Activated naive CD8-positive, alpha-beta T cell treated with anti-CD3 and anti-CD28 coated beads for 36 hours (primary cell): ENCODE results near the gene ULK4. TPM values are rescaled to one million over a fixed set of nuclear protein-coding genes. Genes with fewer than 3 reads are reported as not detected.
"Not testable (repeated sequence)": the region's sequence is repeated elsewhere in the genome, so short reads cannot be mapped to it uniquely, and the experiment has no call there.

Experiments used
- DNase-seq: peaks from one replicate; pipeline ENCODE4 v3.0.0; 2021
- H3K27ac Mint-ChIP-seq: one replicate; pipeline ENCODE4 v1.8.0; 2022; ENCODE audit warnings: mild to moderate bottlenecking, moderate library complexity, mixed read lengths
- H3K27me3 Mint-ChIP-seq: one replicate; pipeline ENCODE4 v1.8.0; 2022; ENCODE audit warnings: mild to moderate bottlenecking, mixed read lengths
- H3K36me3 Mint-ChIP-seq: one replicate; pipeline ENCODE4 v1.8.0; 2021; ENCODE audit warnings: mild to moderate bottlenecking, mixed read lengths
- H3K4me1 Mint-ChIP-seq: one replicate; pipeline ENCODE4 v1.8.0; 2021; ENCODE audit warnings: mixed read lengths
- H3K4me3 Mint-ChIP-seq: one replicate; pipeline ENCODE4 v1.8.0; 2022; ENCODE audit warnings: mild to moderate bottlenecking, moderate library complexity, mixed read lengths
- H3K9me3 Mint-ChIP-seq: one replicate; pipeline ENCODE4 v1.8.0; 2022; ENCODE audit warnings: mixed read lengths
- total RNA-seq, 2 experiments: library from RNA; stranded (reverse); gene quantifications; one replicate each; pipeline ENCODE4 v1.2.3, GENCODE V29; 2021

ULK4 gene
- 10 to 100 TPM in 1 of 2 experiments, 1 to 10 TPM in 1; 9.8 to 10.3 TPM for total RNA-seq

DNA sequence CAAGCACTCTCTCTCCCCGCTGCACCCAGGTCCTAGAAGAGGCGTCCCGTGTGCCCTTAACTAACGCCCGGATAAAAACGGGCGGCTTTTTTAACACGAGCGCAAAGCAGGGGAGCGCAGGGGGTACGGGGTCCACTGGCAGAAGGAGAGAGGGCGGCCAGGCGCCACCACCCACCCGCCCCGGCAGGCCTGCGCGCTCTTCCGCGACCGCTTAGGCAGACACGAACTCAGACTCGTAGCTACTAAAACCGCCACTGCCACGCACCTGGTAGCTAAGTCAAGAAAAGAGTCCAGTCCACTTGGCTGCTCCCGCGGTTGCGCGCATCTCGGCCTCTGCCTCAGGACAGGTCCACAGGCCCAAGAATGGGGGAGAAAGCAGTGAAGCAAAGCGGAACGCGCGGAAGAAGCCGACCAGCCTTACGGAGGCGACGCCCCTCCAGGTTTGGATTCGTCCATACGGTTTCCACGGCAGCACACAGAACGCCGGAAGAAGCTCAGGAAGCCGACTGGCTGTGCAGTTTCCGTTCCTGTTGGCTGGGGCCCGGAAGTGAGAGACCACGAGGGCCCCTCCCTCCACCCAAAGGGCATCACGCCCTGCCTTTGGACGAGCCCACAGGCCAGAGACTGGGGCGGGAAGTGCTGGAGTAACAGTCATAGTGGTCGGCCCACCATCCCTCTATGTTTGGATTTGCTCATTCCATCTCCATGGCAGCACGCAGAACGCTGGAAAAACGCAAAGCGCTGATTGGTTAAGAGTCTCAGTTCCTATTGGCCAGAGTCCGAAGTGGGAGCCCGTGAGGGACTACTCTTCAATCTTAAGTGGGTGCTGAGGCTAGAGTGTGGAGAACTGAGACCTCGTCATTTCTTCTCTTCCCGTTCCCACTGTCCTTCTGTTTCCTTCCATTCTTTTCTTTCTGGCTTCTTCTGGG lies at the start of gene ULK4:
Gene ULK4, minus strand, starts transcription at position 353 of the 929 bp plus-strand sequence. CDS start 7,344 bp downstream, outside the sequence.
- no peaks in the 10 kb centered on the region for H3K27me3 Mint-ChIP-seq
- peak within 1 kb of the TSS; percentile 92 for H3K27ac Mint-ChIP-seq
- DNase-seq = peak; percentile 95
- no peaks in the 10 kb centered on the region for H3K36me3 Mint-ChIP-seq
- H3K4me3 Mint-ChIP-seq = peak within 1 kb of the TSS; percentile 99
- H3K9me3 Mint-ChIP-seq = no peaks in the 10 kb centered on the region
- H3K4me1 Mint-ChIP-seq = peaks cover 14% of the 10 kb centered on the region

DNA sequence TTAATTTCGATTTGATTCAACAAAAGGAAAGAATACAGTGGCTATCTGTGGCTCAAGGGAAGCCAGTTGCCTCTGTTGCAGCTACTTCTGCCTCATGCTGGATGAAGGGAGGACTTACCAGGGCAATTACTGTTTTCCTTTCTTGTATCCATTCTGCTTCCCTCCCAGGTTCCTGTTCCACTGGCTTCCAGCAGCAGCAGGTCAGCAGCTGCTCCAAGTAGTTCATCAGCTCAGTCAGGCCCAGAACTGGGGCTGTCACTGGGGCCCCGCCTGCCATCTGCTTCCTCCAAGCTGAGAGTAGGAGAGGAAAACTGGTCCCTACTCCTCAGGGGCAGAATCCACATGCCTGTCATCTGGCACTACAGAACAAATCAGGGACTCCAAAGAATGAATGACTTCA lies 48.6 kb upstream of the ULK4 start:
- H3K4me1 Mint-ChIP-seq = peaks cover 26% of the 10 kb centered on the region

DNA sequence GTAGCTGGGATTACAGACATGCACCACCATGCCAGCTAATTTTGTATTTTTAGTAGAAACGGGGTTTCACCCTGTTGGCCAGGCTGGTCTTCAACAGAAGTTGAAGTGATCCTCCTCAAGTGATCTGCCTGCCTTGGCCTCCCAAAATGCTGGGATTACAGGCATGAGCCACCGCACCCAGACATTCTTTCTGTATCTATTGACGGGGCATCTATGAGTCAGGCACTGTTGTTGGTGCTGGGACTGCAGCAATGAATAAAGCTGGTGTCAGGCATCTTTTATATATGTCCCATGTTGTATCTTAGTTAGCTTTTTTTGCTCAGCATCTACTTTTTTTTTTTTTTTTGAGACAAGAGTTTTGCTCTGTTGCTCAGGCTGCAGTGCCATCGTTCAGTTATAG lies 47.6 kb upstream of the ULK4 start:
- Mint-ChIP-seq H3K27me3 (no peaks in the 10 kb centered on the region), H3K4me3 (no peak overlapping the region), H3K4me1 (peaks cover 17% of the 10 kb centered on the region), H3K27ac (no peak overlapping the region), H3K9me3 (no peaks in the 10 kb centered on the region), H3K36me3 (peaks cover 3% of the 10 kb centered on the region)
- DNase-seq = no peak

More for the DNA sequence above, 48.6 kb upstream of the ULK4 start:
- Mint-ChIP-seq H3K27me3 (no peaks in the 10 kb centered on the region), H3K9me3 (no peaks in the 10 kb centered on the region), H3K4me3 (no peak overlapping the region), H3K36me3 (peaks cover 10% of the 10 kb centered on the region), H3K27ac (no peak overlapping the region)
- no peak for DNase-seq

DNA sequence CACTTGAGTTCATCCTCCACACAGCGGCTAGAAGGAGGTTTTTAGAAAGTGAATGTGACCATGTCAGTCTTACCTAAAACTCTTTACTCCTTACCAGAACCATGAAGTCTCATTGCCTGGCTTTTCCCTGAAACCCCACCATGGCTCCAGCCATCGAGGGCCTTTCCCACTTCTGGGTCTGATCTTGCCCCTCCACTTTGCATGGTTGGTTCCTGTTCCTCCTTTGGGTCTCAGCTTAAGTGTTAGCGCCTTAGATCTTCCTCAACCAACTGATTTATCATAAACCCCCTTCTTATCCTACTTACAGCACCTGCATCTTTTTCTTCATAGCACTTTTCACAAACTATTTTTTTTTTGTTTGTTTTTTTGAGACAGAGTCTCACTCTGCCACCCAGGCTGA lies 45.9 kb upstream of the ULK4 start:
- no peak for DNase-seq
- Mint-ChIP-seq H3K36me3 (no peaks in the 10 kb centered on the region), H3K27ac (no peak overlapping the region), H3K9me3 (no peaks in the 10 kb centered on the region), H3K4me1 (peaks cover 12% of the 10 kb centered on the region), H3K27me3 (no peaks in the 10 kb centered on the region), H3K4me3 (no peak overlapping the region)

DNA sequence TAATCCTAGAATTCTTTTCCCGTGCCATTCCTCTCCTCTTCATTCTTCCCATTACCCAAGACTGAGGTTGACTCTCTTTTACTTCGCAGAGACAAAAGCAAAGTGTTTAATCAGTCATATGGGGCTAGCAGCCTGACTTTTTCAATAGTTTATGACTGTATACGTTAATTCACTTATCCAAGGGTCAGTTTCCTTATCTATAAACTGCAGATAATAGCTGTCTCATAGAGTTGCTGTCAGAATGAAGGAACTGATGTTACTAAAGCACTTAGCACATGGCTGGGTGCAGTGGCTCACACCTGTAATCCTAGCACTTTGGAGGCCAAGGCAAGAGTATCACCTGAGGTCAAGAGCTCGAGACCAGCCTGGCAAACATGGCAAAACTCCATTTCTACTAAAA lies 43.5 kb upstream of the ULK4 start:
- no peak for DNase-seq
- H3K9me3 Mint-ChIP-seq = peaks cover 3% of the 10 kb centered on the region
- no peak overlapping the region for H3K4me3 Mint-ChIP-seq
- H3K27me3 Mint-ChIP-seq = no peaks in the 10 kb centered on the region
- no peaks in the 10 kb centered on the region for H3K36me3 Mint-ChIP-seq
- H3K4me1 Mint-ChIP-seq = no peaks in the 10 kb centered on the region
- H3K27ac Mint-ChIP-seq = no peak overlapping the region

DNA sequence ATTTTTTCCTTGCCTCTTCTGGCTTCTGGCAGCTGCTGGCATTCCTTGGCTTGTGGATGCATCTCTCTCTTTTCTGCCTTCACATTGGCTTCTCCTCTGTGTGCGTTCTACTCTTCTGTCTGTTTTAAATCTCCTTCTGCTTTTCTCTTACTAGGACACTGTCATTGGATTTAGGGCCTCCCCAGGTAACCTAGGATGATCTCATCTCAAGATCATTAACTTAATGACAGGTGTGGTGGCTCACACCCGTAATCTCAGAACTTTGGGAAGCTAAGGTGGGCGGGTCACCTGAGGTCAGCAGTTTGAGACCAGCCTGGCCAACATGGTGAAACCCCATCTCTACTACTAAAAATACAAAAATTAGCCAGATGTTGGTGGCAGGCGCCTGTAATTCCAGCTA lies 40.9 kb upstream of the ULK4 start:
- Mint-ChIP-seq H3K27me3 (no peaks in the 10 kb centered on the region), H3K27ac (no peak overlapping the region), H3K9me3 (peaks cover 3% of the 10 kb centered on the region), H3K4me1 (no peaks in the 10 kb centered on the region), H3K36me3 (no peaks in the 10 kb centered on the region), H3K4me3 (no peak overlapping the region)
- DNase-seq = no peak

DNA sequence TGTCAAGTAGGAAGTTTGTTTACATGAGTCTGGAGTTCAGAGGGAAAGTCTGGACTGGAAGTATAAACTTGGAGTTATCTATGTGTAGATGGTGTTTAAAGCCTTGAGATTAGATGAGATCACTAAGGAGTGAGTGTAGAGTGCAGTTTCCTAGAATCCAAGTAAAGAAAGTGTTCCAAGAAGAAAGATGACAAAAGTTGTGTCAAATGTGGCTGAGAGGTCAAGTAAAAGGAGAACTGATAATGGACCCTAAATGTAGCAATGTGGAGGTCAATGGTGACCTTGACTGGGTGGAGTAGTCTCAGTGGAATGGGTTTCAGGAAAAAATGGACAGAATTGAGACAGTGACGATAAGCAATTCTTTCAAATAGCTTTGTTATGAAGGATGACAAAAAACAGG lies 39.9 kb upstream of the ULK4 start:
- H3K27ac Mint-ChIP-seq = no peak overlapping the region

DNA sequence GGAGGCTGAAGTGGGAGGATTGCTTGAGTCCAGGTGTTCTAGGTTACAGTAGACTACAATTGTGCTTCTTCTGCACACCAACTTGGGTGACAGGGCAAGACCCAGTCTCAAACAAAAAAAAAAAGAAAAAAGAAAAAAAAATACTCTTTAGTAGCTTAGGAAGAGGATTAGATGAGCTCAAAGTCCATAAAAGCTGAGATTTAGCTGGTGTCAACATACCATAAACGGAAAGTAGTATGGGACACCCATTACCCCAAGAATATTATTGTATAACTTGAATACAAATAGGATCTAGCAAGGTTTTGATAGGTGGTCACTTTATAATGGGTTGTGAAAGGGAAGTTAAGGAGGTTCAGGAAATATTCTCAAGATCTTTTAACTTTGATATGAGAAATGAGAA lies 38.0 kb upstream of the ULK4 start:
- Mint-ChIP-seq H3K27ac (no peak overlapping the region), H3K4me1 (no peaks in the 10 kb centered on the region), H3K4me3 (no peak overlapping the region)

More for the DNA sequence above, 39.9 kb upstream of the ULK4 start:
- Mint-ChIP-seq H3K36me3 (no peaks in the 10 kb centered on the region), H3K9me3 (peaks cover 3% of the 10 kb centered on the region), H3K4me3 (no peak overlapping the region), H3K4me1 (no peaks in the 10 kb centered on the region), H3K27me3 (no peaks in the 10 kb centered on the region)
- no peak for DNase-seq

DNA sequence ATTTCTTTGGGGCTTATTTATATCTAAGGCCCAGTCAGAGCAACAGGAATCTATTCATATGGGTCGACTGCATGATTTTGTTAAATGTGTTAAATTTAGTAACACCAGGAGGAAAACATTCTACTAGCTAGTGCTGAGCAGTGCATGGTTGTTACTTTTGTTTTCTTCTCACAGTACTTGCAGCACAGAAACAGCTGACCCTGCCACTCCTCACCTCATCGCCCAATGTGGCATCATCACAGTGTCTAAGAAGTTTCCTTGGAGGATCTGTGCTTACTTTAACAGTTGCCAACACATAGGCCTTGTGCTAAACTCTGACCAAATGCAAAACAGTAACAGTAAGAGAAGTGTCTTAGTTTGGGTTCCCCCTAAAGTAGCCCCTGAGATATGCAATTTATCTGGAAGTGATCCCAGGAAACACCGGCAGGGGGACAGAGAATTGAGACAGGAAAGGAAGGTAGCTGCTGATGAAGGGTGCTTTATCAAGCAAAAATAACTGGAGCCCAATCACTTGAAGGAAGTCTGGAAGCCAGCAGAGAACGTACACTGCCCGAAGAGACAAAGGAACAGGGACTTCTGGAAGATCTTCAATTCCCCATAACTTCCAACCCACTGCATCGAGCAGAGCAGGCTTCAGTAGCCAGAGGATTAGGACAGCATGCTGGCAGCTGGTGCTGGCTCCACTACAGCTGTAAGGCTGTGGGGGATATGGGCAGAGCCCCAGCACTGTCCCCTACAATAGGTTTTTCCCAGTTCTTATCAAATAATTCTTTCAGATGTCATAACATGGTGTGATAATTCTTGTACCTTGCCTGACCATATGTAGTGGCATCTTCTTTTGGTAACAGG lies 36.0 kb upstream of the ULK4 start:
- H3K9me3 Mint-ChIP-seq = peaks cover 3% of the 10 kb centered on the region
- no peaks in the 10 kb centered on the region for H3K36me3 Mint-ChIP-seq
- DNase-seq = peak; percentile 3
- H3K4me1 Mint-ChIP-seq = no peaks in the 10 kb centered on the region
- H3K27ac Mint-ChIP-seq = no peak overlapping the region
- H3K27me3 Mint-ChIP-seq = no peaks in the 10 kb centered on the region
- no peak overlapping the region for H3K4me3 Mint-ChIP-seq

More for the DNA sequence above, 38.0 kb upstream of the ULK4 start:
- Mint-ChIP-seq H3K27me3 (no peaks in the 10 kb centered on the region), H3K36me3 (no peaks in the 10 kb centered on the region), H3K9me3 (peaks cover 3% of the 10 kb centered on the region)
- DNase-seq = no peak

DNA sequence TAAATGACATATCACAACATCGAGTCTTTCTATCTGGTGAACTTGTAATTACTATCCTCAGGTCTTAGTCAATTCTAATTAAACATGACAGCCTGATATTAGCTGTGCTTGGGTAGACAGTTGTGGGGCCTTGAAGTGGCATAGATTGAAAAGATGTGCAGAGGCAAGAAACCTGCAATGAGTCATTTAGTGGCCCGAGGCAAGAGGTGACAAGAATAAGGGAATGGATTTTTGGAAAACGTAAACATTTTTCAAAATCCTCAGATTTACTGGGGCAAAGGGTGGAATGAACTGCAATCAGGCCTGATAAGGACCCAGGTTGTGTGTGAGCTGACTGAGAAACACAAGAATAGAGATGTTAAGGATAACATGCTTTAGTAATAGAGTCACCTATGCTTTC lies 29.5 kb upstream of the ULK4 start:
- no peaks in the 10 kb centered on the region for H3K4me1 Mint-ChIP-seq
- no peak overlapping the region for H3K27ac Mint-ChIP-seq
- no peaks in the 10 kb centered on the region for H3K36me3 Mint-ChIP-seq
- H3K4me3 Mint-ChIP-seq = no peak overlapping the region
- no peak for DNase-seq
- no peaks in the 10 kb centered on the region for H3K27me3 Mint-ChIP-seq
- H3K9me3 Mint-ChIP-seq = no peaks in the 10 kb centered on the region

DNA sequence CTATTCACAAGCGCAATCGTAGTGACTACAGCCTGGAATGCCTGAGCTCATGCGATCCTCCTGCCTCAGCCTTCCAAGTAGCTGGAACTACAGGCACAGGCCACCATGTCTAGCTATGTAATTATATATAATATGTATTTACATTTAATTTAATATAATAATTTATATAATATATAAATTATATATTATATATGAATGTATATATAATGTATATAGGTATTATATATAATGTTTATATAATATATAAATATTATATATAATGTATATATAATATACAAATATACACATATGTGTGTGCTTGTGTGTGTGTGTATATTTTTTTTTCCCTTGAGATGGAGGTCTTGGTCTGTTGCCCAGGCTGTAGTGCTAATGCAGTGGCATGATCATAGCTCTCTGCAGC lies 27.6 kb upstream of the ULK4 start:
- no peak for DNase-seq
- Mint-ChIP-seq H3K36me3 (no peaks in the 10 kb centered on the region), H3K4me1 (no peaks in the 10 kb centered on the region), H3K27me3 (no peaks in the 10 kb centered on the region), H3K9me3 (no peaks in the 10 kb centered on the region), H3K4me3 (no peak overlapping the region), H3K27ac (no peak overlapping the region)

DNA sequence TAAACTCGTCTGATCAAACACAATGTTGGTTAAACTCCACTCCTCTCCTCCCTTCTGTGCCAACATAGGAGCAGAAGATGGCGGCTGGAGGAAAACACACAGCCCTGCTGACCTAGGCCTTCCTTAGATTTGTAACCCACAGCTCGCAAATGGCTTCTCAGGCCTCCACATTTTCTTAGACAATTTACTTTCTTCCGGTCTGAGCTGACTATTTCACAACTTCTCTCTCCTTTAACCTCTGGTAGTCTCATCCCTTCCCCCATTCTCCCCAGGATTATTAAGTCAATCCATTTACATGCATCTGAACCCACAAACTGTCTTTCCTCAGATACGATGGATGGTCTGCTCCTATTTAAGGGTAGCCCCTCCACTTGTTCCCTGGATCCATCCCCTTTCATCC lies 25.7 kb upstream of the ULK4 start:
- Mint-ChIP-seq H3K36me3 (no peaks in the 10 kb centered on the region), H3K4me1 (no peaks in the 10 kb centered on the region)

DNA sequence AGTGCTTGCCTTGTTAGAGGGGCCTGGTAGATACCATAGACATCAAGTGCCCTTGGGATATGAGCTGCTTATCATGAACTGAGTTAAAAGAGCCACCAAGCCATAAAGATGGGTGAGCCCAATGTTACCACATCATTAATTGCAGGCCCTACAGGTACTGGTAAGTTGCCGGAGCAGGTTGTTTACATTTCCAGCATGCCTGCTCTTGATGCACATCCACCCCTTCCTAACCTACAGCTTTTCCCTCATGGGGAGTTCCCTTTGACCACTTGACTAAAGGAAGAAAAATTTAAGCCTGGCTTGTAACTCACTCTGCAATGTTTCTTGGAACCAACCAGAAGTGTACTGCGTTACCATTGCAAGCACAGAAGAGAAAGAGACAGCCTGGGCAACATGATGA lies 24.7 kb upstream of the ULK4 start:
- Mint-ChIP-seq H3K27me3 (no peaks in the 10 kb centered on the region), H3K36me3 (no peaks in the 10 kb centered on the region), H3K4me3 (no peak overlapping the region), H3K9me3 (no peaks in the 10 kb centered on the region), H3K4me1 (no peaks in the 10 kb centered on the region), H3K27ac (no peak overlapping the region)
- no peak for DNase-seq

More for the DNA sequence above, 25.7 kb upstream of the ULK4 start:
- Mint-ChIP-seq H3K27ac (no peak overlapping the region), H3K4me3 (no peak overlapping the region), H3K9me3 (no peaks in the 10 kb centered on the region), H3K27me3 (no peaks in the 10 kb centered on the region)
- DNase-seq = no peak

DNA sequence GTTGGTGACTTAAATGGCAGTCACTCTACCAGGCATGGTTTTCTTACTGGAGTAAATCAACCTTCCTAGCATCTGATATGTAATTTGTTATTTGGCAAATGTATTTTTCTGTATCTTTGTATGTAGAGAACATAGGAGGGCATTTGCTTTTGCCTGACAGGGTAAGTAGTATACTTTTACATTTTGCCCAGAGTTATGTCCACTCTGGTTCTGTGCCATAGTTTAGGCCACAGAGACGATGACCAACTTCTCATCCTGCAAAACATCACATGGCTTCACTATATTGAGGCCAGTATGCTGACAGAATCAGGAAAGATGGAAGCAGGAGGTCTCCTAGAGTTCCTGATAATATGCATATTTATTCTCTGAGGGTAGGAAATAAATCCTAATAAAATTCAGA lies 23.1 kb upstream of the ULK4 start:
- DNase-seq = no peak
- Mint-ChIP-seq H3K9me3 (no peaks in the 10 kb centered on the region), H3K4me3 (no peak overlapping the region), H3K27me3 (no peaks in the 10 kb centered on the region), H3K4me1 (no peaks in the 10 kb centered on the region), H3K36me3 (no peaks in the 10 kb centered on the region), H3K27ac (no peak overlapping the region)

DNA sequence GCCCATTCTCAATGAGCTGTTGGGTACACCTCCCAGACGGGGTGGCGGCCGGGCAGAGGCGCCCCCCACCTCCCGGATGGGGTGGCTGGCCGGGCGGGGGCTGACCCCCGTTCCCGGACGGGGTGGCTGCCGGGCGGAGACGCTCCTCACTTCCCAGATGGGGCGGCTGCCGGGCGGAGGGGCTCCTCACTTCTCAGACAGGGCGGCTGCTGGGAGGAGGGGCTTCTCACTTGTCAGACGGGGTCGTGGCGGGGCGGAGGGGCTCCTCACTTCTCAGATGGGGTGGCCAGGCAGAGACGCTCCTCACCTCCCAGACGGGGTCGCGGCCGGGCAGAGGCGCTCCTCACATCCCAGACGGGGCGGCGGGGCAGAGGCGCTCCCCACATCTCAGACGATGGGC lies 21.2 kb upstream of the ULK4 start:
- not testable (repeated sequence) for H3K4me1 Mint-ChIP-seq, H3K36me3 Mint-ChIP-seq, H3K27me3 Mint-ChIP-seq, H3K27ac Mint-ChIP-seq, DNase-seq, H3K4me3 Mint-ChIP-seq, H3K9me3 Mint-ChIP-seq
